Mesenchymal stem cell (in vitro differentiated cells and primary cell): ENCODE data around the gene DENND5A.

Experiments
- DNase-seq: peaks from one replicate; pipeline ENCODE4 v3.0.0-alpha.2; 2013
- H2AFZ ChIP-seq: one replicate; pipeline ENCODE4 v1.6.1; 2013; ENCODE audit warnings: low read depth, mild to moderate bottlenecking, control low read depth, inconsistent platforms, low read length, moderate library complexity
- H2AK5ac ChIP-seq: 2 replicates; pipeline ENCODE4 v1.6.1; 2013; ENCODE audit warnings: low read length, moderate library complexity, mild to moderate bottlenecking, inconsistent platforms; ENCODE audit not compliant: severe bottlenecking
- H2BK120ac ChIP-seq: one replicate; pipeline ENCODE4 v1.6.1; 2013; ENCODE audit warnings: low read depth, mild to moderate bottlenecking, inconsistent platforms, low read length, moderate library complexity
- H2BK12ac ChIP-seq, 2 experiments: one replicate each; pipeline ENCODE4 v1.6.1; 2013; ENCODE audit warnings: inconsistent platforms in 2 of 2, low read length in 2 of 2, mild to moderate bottlenecking in 2 of 2, moderate library complexity in 2 of 2, control low read depth in 1 of 2
- H2BK15ac ChIP-seq: one replicate; pipeline ENCODE4 v1.6.1; 2013; ENCODE audit warnings: mild to moderate bottlenecking, low read depth, inconsistent platforms; ENCODE audit not compliant: poor library complexity, severe bottlenecking
- H2BK5ac ChIP-seq: 2 replicates; pipeline ENCODE4 v1.6.1; 2013; ENCODE audit warnings: low read depth, mild to moderate bottlenecking, low read length, control low read depth, inconsistent platforms; ENCODE audit not compliant: poor library complexity, severe bottlenecking
- H3K14ac ChIP-seq, 2 experiments: one replicate each; pipeline ENCODE4 v1.6.1; 2013; ENCODE audit warnings: inconsistent platforms in 2 of 2, low read length in 2 of 2, control low read depth in 1 of 2, mild to moderate bottlenecking in 1 of 2, moderate library complexity in 1 of 2
- H3K18ac ChIP-seq, 2 experiments: one replicate each; pipeline ENCODE4 v1.6.1; 2013; ENCODE audit warnings: inconsistent platforms in 2 of 2, low read length in 2 of 2, control low read depth in 1 of 2, low read depth in 1 of 2, mild to moderate bottlenecking in 1 of 2
- H3K23ac ChIP-seq, 2 experiments: one replicate each; pipeline ENCODE4 v1.6.1; 2013; ENCODE audit warnings: inconsistent platforms in 2 of 2, low read length in 2 of 2, mild to moderate bottlenecking in 2 of 2, moderate library complexity in 2 of 2, control low read depth in 1 of 2
- H3K27ac ChIP-seq: 2 replicates; pipeline ENCODE4 v1.5.1; 2013; ENCODE audit warnings: mild to moderate bottlenecking, moderate library complexity, low read length, control low read depth, inconsistent platforms; ENCODE audit not compliant: poor library complexity, severe bottlenecking
- H3K27me3 ChIP-seq, 2 experiments: 2 replicates each; pipeline versions ENCODE4 v1.6.1 to v1.7.0; 2013; ENCODE audit warnings: low read length in 2 of 2, mild to moderate bottlenecking in 2 of 2, moderate library complexity in 2 of 2, control low read depth in 1 of 2, inconsistent platforms in 1 of 2; ENCODE audit not compliant: control insufficient read depth in 1 of 2, insufficient read depth in 1 of 2
- H3K36me3 ChIP-seq, 2 experiments: 2 replicates each; pipeline versions ENCODE4 v1.6.1 to v1.7.0; 2013; ENCODE audit warnings: low read length in 2 of 2, control low read depth in 1 of 2, inconsistent platforms in 1 of 2, low read depth in 1 of 2, mild to moderate bottlenecking in 1 of 2; ENCODE audit not compliant: insufficient read depth in 2 of 2, control insufficient read depth in 1 of 2
- H3K4ac ChIP-seq, 2 experiments: one replicate each; pipeline ENCODE4 v1.6.1; 2013; ENCODE audit warnings: inconsistent platforms in 2 of 2, low read length in 2 of 2, mild to moderate bottlenecking in 2 of 2, moderate library complexity in 2 of 2, control low read depth in 1 of 2, low read depth in 1 of 2
- H3K4me1 ChIP-seq: 2 replicates; pipeline ENCODE4 v1.6.1; 2013; ENCODE audit warnings: low read depth, low read length, control low read depth; ENCODE audit not compliant: control insufficient read depth, insufficient read depth
- H3K4me2 ChIP-seq: 2 replicates; pipeline ENCODE4 v1.6.1; 2013; ENCODE audit warnings: low read length, mild to moderate bottlenecking, inconsistent platforms; ENCODE audit not compliant: poor library complexity, severe bottlenecking
- H3K4me3 ChIP-seq, 2 experiments: 2 replicates each; pipeline versions ENCODE4 v1.5.1 to v1.7.0; 2013; ENCODE audit warnings: low read length in 2 of 2, mild to moderate bottlenecking in 2 of 2, control low read depth in 1 of 2, low read depth in 1 of 2; ENCODE audit not compliant: insufficient read depth in 1 of 2
- H3K79me1 ChIP-seq: replicated peaks from 2 replicates; pipeline ENCODE4 v1.6.1; 2013; ENCODE audit warnings: mild to moderate bottlenecking, control low read depth, low read length, inconsistent platforms; ENCODE audit not compliant: poor library complexity, severe bottlenecking
- H3K9ac ChIP-seq: 2 replicates; pipeline ENCODE4 v1.7.0; 2013; ENCODE audit warnings: mild to moderate bottlenecking, low read length, moderate library complexity
- H3K9me3 ChIP-seq: 2 replicates; pipeline ENCODE4 v1.7.0; 2013; ENCODE audit warnings: mild to moderate bottlenecking, low read length; ENCODE audit not compliant: control insufficient read depth
- H4K8ac ChIP-seq: one replicate; pipeline ENCODE4 v1.6.1; 2013; ENCODE audit warnings: inconsistent platforms, mild to moderate bottlenecking, low read length, moderate library complexity
- H4K91ac ChIP-seq: one replicate; pipeline ENCODE4 v1.6.1; 2013; ENCODE audit warnings: mild to moderate bottlenecking, low read length, inconsistent platforms
- WGBS: methylation state at CpG from one replicate; pipeline ENCODE4 v1.1.7; 2013; ENCODE audit warnings: mixed read lengths; 5-methylcytosine and 5-hydroxymethylcytosine counted together

Gene DENND5A

GRCh38 chr11:9148035-9148434, 117.1 kb downstream of the DENND5A start:
- H2BK5ac ChIP-seq: no peak overlapping the region
- no peak overlapping the region for H2BK120ac ChIP-seq
- no peak overlapping the region for H4K8ac ChIP-seq
- no peak overlapping the region for H3K14ac ChIP-seq
- DNase-seq: no peak
- no peak overlapping the region for H3K4ac ChIP-seq
- H3K27me3 ChIP-seq: no peaks in the 10 kb centered on the region
- H2AFZ ChIP-seq: no peak overlapping the region
- no peak overlapping the region for H3K4me2 ChIP-seq
- peaks cover 2% of the 10 kb centered on the region for H3K4me1 ChIP-seq
- H3K79me1 ChIP-seq: peaks cover 35% of the 10 kb centered on the region
- H3K23ac ChIP-seq: no peak overlapping the region
- H3K9me3 ChIP-seq: no peaks in the 10 kb centered on the region
- no peak overlapping the region for H2BK15ac ChIP-seq
- H2AK5ac ChIP-seq: no peak overlapping the region
- WGBS: 99% methylated on average over 2 of the region's 2 CpGs
- no peak overlapping the region for H4K91ac ChIP-seq
- H3K27ac ChIP-seq: no peak overlapping the region
- H2BK12ac ChIP-seq: no peak overlapping the region
- H3K9ac ChIP-seq: no peak overlapping the region
- no peak overlapping the region for H3K4me3 ChIP-seq
- peaks cover 54 to 91% of the 10 kb centered on the region in 2 experiments for H3K36me3 ChIP-seq
- H3K18ac ChIP-seq: no peak overlapping the region

DNA sequence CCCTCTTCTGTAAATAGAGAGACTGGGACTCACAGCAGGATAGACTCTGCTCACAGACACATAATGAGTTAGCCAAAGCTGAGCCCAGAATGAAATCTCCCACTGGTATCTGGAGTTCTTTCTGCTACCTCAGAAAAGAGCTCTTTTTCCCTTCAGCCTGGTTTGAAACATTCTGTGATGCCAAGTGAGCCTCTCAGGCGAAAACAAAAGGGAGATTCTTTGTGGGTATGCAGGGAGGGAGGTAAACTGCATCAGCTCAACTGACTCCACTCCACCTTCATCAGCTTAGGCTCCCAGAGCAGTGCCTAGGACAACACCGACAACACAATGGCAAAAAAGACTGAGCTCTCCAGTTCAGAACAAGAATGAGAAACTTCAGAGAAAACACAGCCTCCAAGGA, 118.7 kb downstream of the DENND5A start:
- no peak overlapping the region for H4K8ac ChIP-seq
- DNase-seq: no peak
- H3K18ac ChIP-seq: no peak overlapping the region
- H2BK5ac ChIP-seq: no peak overlapping the region
- no peak overlapping the region for H3K14ac ChIP-seq
- H3K36me3 ChIP-seq: peaks cover 62 to 94% of the 10 kb centered on the region in 2 experiments
- H3K4me1 ChIP-seq: peaks cover 2% of the 10 kb centered on the region
- no peak overlapping the region for H3K4me2 ChIP-seq
- 86% methylated on average over 1 of the region's 2 CpGs for WGBS
- H3K9me3 ChIP-seq: no peaks in the 10 kb centered on the region
- no peak overlapping the region for H3K4me3 ChIP-seq
- H2BK15ac ChIP-seq: no peak overlapping the region
- H3K9ac ChIP-seq: no peak overlapping the region
- H2BK12ac ChIP-seq: no peak overlapping the region
- no peak overlapping the region for H2AK5ac ChIP-seq
- H3K4ac ChIP-seq: no peak overlapping the region
- H4K91ac ChIP-seq: no peak overlapping the region
- H3K27ac ChIP-seq: no peak overlapping the region
- no peak overlapping the region for H3K23ac ChIP-seq
- H2BK120ac ChIP-seq: no peak overlapping the region
- no peak overlapping the region for H2AFZ ChIP-seq
- peaks cover 37% of the 10 kb centered on the region for H3K79me1 ChIP-seq
- no peaks in the 10 kb centered on the region for H3K27me3 ChIP-seq

GRCh38 chr11:9145283-9145682, 119.9 kb downstream of the DENND5A start:
- Histone ChIP-seq H3K79me1 (peaks cover 39% of the 10 kb centered on the region), H2BK120ac (no peak overlapping the region), H3K27ac (no peak overlapping the region), H2BK12ac (no peak overlapping the region), H3K18ac (no peak overlapping the region), H2BK5ac (no peak overlapping the region), H3K4me2 (no peak overlapping the region), H3K23ac (no peak overlapping the region), H3K9me3 (no peaks in the 10 kb centered on the region), H3K9ac (no peak overlapping the region), H3K4me3 (no peak overlapping the region), H2AFZ (no peak overlapping the region), H3K4me1 (peaks cover 2% of the 10 kb centered on the region), H4K91ac (no peak overlapping the region), H2AK5ac (no peak overlapping the region), H3K27me3 (no peaks in the 10 kb centered on the region), H3K14ac (no peak overlapping the region), H4K8ac (no peak overlapping the region), H3K36me3 (peaks cover 66 to 98% of the 10 kb centered on the region in 2 experiments), H3K4ac (no peak overlapping the region), H2BK15ac (no peak overlapping the region)
- 100% methylated on average over 2 of the region's 2 CpGs for WGBS
- no peak for DNase-seq

DNA sequence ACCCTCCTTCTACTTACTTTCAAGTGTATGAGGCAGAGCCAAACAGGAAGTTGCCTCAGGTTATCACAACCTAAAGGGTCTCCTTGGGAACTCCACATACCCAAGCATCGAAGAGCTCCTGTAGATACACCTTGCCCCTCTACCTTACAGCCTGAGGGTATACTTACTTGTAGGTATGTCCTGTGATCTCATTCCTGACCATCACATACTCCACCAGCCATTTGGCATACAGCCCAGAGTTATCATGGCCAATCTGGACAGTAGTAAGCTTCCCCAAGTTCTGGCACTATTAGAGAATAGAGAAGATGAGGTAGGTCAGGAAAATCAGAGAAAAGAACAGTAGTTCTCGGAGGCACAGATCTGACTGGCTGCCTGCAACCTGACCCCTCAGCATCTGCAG, 120.3 kb downstream of the DENND5A start:
- Histone ChIP-seq H4K91ac (no peak overlapping the region), H3K14ac (no peak overlapping the region), H3K79me1 (peaks cover 35% of the 10 kb centered on the region), H3K27me3 (no peaks in the 10 kb centered on the region), H3K4me3 (no peak overlapping the region), H3K18ac (no peak overlapping the region), H3K9me3 (no peaks in the 10 kb centered on the region), H3K4me2 (no peak overlapping the region), H2BK12ac (no peak overlapping the region), H3K23ac (no peak overlapping the region), H4K8ac (no peak overlapping the region), H2BK15ac (no peak overlapping the region), H3K9ac (no peak overlapping the region), H2BK5ac (no peak overlapping the region), H3K4ac (no peak overlapping the region), H2AFZ (no peak overlapping the region), H2AK5ac (no peak overlapping the region), H3K4me1 (peaks cover 4% of the 10 kb centered on the region), H3K27ac (no peak overlapping the region), H2BK120ac (no peak overlapping the region), H3K36me3 (peaks cover 62 to 98% of the 10 kb centered on the region in 2 experiments)
- 100% methylated on average over 1 of the region's 2 CpGs for WGBS
- no peak for DNase-seq
